Hepatocyte (in vitro differentiated cells): ENCODE results near the gene PRRX1. TPM values are rescaled to one million over a fixed set of nuclear protein-coding genes. Genes with fewer than 3 reads are reported as not detected.

Source experiments
- DNase-seq: peaks from one replicate; pipeline ENCODE4 v3.0.0-alpha.2; 2016; ENCODE audit warnings: low spot score
- H2AFZ ChIP-seq: fragments of 200-600 bp; sonication (generic); 2 replicates; pipeline ENCODE4 v1.6.0; 2016; ENCODE audit warnings: antibody characterized with exemption, mild to moderate bottlenecking
- H3K27ac ChIP-seq: fragments of 200-600 bp; sonication (generic); 2 replicates; pipeline ENCODE4 v1.5.1; 2016; ENCODE audit warnings: mild to moderate bottlenecking
- H3K27me3 ChIP-seq: fragments of 200-600 bp; sonication (generic); 2 replicates; pipeline ENCODE4 v1.6.1; 2016
- H3K36me3 ChIP-seq: fragments of 200-600 bp; sonication (generic); replicated peaks from 2 replicates; pipeline ENCODE4 v1.5.1; 2016; ENCODE audit warnings: low read depth; ENCODE audit not compliant: insufficient read depth
- H3K4me1 ChIP-seq: fragments of 200-600 bp; sonication (generic); 2 replicates; pipeline ENCODE4 v1.5.1; 2016; ENCODE audit warnings: mild to moderate bottlenecking, moderate library complexity; ENCODE audit not compliant: insufficient read depth
- H3K4me2 ChIP-seq: fragments of 200-600 bp; sonication (generic); 2 replicates; pipeline ENCODE4 v1.6.0; 2016
- H3K4me3 ChIP-seq: fragments of 200-600 bp; sonication (generic); 2 replicates; pipeline ENCODE4 v1.5.1; 2016; ENCODE audit warnings: mild to moderate bottlenecking
- H3K79me2 ChIP-seq: fragments of 200-600 bp; sonication (generic); 2 replicates; pipeline ENCODE4 v1.6.0; 2017; ENCODE audit warnings: mild to moderate bottlenecking
- H3K9me2 ChIP-seq: fragments of 200-600 bp; sonication (generic); replicated peaks from 2 replicates; pipeline ENCODE4 v1.6.0; 2017; ENCODE audit warnings: mild to moderate bottlenecking; ENCODE audit not compliant: insufficient read depth
- H3K9me3 ChIP-seq: fragments of 200-600 bp; sonication (generic); 2 replicates; pipeline ENCODE4 v1.5.1; 2016; ENCODE audit warnings: low read depth, mild to moderate bottlenecking
- H4K20me1 ChIP-seq: fragments of 200-600 bp; sonication (generic); 2 replicates; pipeline ENCODE4 v1.6.0; 2016; ENCODE audit warnings: mild to moderate bottlenecking; ENCODE audit not compliant: insufficient read depth, poor library complexity, severe bottlenecking
- EZH2 ChIP-seq: fragments of 200-600 bp; sonication (generic); IDR thresholded peaks from 2 replicates; pipeline ENCODE4 v1.6.1; 2016; ENCODE audit warnings: antibody characterized with exemption, mild to moderate bottlenecking, borderline replicate concordance
- EZH2phosphoT487 ChIP-seq: fragments of 200-600 bp; sonication (generic); IDR thresholded peaks from one replicate; pipeline ENCODE4 v1.6.1; 2018; ENCODE audit warnings: antibody characterized with exemption, mild to moderate bottlenecking, low read depth, moderate library complexity; ENCODE audit not compliant: unreplicated experiment, severe bottlenecking
- WGBS: methylation state at CpG from one replicate; pipeline ENCODE4 v1.1.6; 2016; ENCODE audit warnings: low lambda C conversion rate; ENCODE audit errors: missing lambda C conversion rate; 5-methylcytosine and 5-hydroxymethylcytosine counted together
- polyA plus RNA-seq: library from polyadenylated mRNA; unstranded; fragments of >200 nt; fragmentation: Nextera tagmentation; extraction: Ambion mirVana; gene quantifications from 2 replicates; pipeline ENCODE4 v1.2.1, GENCODE V29; 2016
- total RNA-seq: library from RNA; depleted of rRNA; stranded (reverse); fragments of >200 nt; gene quantifications from 2 replicates; pipeline ENCODE4 v1.2.3, GENCODE V29; 2014
- TF ChIP-seq, protein P1 (sequence below): fragments of 200-600 bp; sonication (generic); IDR thresholded peaks from 2 replicates; pipeline ENCODE4 v1.5.1; 2016; ENCODE audit warnings: antibody characterized with exemption, mild to moderate bottlenecking; ENCODE audit not compliant: poor library complexity

Gene PRRX1
- total and polyA plus RNA-seq, 2 experiments from 2014 or later, result 9.8 to 42.3 TPM

DNA sequence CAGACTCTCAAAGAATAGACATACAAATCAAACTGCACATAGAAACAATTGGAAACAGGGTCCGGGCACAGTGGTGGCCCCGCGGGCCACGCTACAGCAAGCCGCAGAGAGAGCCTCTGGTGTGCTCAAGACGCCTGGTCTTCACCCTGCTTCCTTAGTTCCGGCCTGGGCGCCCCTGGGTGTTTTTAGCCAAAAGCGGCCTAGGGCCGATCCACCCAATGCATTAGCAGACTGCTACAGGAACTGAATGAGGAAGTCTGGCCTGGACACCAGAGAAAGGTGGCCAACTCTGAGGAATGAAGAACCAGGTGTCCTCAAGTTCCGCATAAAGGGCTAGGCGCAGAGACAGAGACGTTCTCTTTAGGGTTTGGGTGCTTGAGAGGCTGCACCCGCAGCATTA is 1.7 kb downstream of the PRRX1 start:
- peaks cover 19% of the 10 kb centered on the region for H3K4me1 ChIP-seq
- peaks cover 57% of the 10 kb centered on the region for H3K79me2 ChIP-seq
- H3K9me2 ChIP-seq, result no peaks in the 10 kb centered on the region
- no peaks in the 10 kb centered on the region for H3K9me3 ChIP-seq
- H2AFZ ChIP-seq, result no peak overlapping the region
- H3K36me3 ChIP-seq, result no peaks in the 10 kb centered on the region
- peaks cover 97% of the 10 kb centered on the region for H3K27me3 ChIP-seq
- WGBS, result 27% methylated on average over 14 of the region's 14 CpGs
- no peak for DNase-seq
- TF ChIP-seq EZH2phosphoT487, result peak; percentile 12
- TF ChIP-seq, protein P1, sequence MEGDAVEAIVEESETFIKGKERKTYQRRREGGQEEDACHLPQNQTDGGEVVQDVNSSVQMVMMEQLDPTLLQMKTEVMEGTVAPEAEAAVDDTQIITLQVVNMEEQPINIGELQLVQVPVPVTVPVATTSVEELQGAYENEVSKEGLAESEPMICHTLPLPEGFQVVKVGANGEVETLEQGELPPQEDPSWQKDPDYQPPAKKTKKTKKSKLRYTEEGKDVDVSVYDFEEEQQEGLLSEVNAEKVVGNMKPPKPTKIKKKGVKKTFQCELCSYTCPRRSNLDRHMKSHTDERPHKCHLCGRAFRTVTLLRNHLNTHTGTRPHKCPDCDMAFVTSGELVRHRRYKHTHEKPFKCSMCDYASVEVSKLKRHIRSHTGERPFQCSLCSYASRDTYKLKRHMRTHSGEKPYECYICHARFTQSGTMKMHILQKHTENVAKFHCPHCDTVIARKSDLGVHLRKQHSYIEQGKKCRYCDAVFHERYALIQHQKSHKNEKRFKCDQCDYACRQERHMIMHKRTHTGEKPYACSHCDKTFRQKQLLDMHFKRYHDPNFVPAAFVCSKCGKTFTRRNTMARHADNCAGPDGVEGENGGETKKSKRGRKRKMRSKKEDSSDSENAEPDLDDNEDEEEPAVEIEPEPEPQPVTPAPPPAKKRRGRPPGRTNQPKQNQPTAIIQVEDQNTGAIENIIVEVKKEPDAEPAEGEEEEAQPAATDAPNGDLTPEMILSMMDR, result no peak
- peak overlapping the region; percentile 94 for H3K27ac ChIP-seq
- H3K4me2 ChIP-seq, result peak overlapping the region; percentile 87
- H3K4me3 ChIP-seq, result peak overlapping the region; percentile 13
- no peaks in the 10 kb centered on the region for H4K20me1 ChIP-seq

DNA sequence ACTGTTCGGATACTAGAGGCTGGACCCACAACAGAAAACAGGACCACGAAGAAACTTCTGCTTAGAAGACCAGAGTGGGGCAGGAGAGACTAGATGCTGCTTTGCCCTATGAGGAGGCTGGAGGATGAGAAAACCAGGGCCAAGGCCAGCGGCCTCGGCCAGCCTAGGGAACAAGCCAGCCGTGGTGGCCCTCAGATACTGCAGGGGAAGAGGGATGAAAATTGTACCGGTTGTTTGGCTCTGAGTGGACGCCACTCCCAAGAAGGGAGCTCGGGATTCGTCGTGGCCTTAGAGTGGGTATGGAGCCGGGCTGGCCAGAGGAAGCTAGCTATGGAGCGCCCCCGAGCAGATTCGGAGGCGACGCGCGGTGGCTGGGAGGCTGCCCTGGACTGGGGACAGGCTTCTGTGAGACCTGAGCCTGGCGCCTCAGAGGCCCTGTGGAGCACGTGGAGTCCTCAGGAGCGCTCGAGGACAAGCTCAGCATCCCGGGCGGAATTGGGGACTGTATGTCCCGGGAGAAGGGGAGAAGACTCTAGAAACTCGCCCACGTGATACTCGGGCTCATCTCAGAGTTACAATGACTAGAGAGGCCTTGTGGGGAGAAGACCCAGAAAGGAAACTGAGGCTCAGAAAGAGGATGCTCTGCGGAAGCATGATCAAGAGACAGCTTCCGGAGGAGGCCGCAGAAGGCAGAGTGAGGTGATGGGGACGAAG is 2.8 kb downstream of the PRRX1 start:
- no peaks in the 10 kb centered on the region for H3K9me3 ChIP-seq
- peak overlapping the region; percentile 17 for H3K4me3 ChIP-seq
- peaks cover 97% of the 10 kb centered on the region for H3K27me3 ChIP-seq
- TF ChIP-seq EZH2 (no peak), EZH2phosphoT487 (no peak)
- TF ChIP-seq, protein P1, result no peak
- peak overlapping the region; percentile 94 for H3K27ac ChIP-seq
- peak overlapping the region; percentile 87 for H3K4me2 ChIP-seq
- H3K4me1 ChIP-seq, result peaks cover 14% of the 10 kb centered on the region
- no peaks in the 10 kb centered on the region for H3K9me2 ChIP-seq
- H3K36me3 ChIP-seq, result no peaks in the 10 kb centered on the region
- DNase-seq, result no peak
- H2AFZ ChIP-seq, result no peak overlapping the region
- WGBS, result 21% methylated on average over 31 of the region's 32 CpGs
- no peaks in the 10 kb centered on the region for H4K20me1 ChIP-seq
- H3K79me2 ChIP-seq, result peaks cover 63% of the 10 kb centered on the region

DNA sequence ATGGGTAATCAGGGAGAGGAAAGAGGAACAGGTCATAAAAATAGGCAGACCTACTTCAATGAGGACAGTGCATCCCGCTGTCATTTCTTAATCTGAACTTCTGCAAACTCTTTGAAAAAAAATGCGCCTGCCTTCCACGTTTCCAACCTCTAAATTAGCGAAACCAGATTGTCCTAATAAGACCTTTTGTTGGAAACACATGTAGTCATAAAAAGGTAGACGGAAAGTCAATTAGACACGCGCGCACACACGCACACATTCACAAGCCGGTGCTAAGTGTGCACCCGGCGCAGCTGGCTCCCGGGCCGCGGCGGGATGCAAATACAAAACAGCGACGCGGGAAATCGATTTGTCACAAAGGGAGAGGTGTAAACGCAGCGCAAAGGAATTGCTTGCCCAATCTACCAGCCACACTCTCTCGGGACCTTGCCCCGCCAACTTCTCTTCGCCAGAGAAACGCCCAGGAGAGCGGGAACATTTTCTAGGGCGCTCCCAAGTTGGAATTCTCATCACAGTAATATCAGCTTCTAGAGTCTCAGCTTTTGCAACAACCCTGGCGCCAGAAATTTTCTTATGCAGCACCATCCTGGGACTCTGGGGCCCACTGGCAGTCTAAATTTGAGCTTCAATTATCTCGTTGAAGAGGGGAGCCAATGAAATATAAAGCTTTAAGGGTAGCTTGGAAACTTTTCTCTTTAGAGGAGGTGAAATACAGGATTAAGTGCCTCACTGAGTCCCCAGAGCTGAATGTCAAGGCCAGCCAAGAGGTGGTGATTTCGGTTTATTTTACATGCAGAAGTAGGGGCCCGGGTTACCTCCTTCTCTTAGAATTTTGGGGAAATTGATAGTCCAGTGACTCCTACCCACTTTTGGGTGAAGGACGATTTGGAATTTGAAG is 4.5 kb downstream of the PRRX1 start:
- Histone ChIP-seq H3K4me1 (peaks cover 9% of the 10 kb centered on the region), H3K4me3 (no peak overlapping the region), H2AFZ (no peak overlapping the region), H3K27ac (peak overlapping the region; percentile 94), H4K20me1 (no peaks in the 10 kb centered on the region), H3K9me2 (no peaks in the 10 kb centered on the region), H3K9me3 (no peaks in the 10 kb centered on the region), H3K4me2 (peak overlapping the region; percentile 87), H3K27me3 (peaks cover 97% of the 10 kb centered on the region), H3K36me3 (no peaks in the 10 kb centered on the region), H3K79me2 (peaks cover 80% of the 10 kb centered on the region)
- TF ChIP-seq EZH2 (peak; percentile 92), EZH2phosphoT487 (peak; percentile 56)
- TF ChIP-seq, protein P1, result no peak
- WGBS, result 7% methylated on average over 33 of the region's 33 CpGs
- DNase-seq, result no peak
